CD14-positive monocyte (primary cell): ENCODE measurements around the gene TATDN2. TPM values are rescaled to one million over a fixed set of nuclear protein-coding genes. Genes with fewer than 3 reads are reported as not detected.
A peak's percentile ranks its signal among the peaks of the same experiment; 100 is the strongest.

Source experiments
- DNase-seq, 3 donors: peaks; one replicate each; pipeline ENCODE4 v3.0.0-alpha.2; 2011 to 2022
- H2AFZ ChIP-seq: 2 replicates; pipeline ENCODE4 v1.6.0; 2012; ENCODE audit warnings: mild to moderate bottlenecking, low read depth, low read length, inconsistent platforms; ENCODE audit not compliant: insufficient read depth, poor library complexity, severe bottlenecking
- H3K27ac ChIP-seq, 2 donors: 1 replicate in 1 of 2; 2 replicates in 1 of 2; pipeline ENCODE4 v1.5.1; 2012 to 2013; ENCODE audit warnings: low read length in 2 of 2, control low read depth in 1 of 2, inconsistent platforms in 1 of 2, low read depth in 1 of 2, mild to moderate bottlenecking in 1 of 2
- H3K27me3 ChIP-seq, 2 donors: one replicate each; pipeline versions ENCODE4 v1.6.0 to v1.6.1; 2011 to 2013; ENCODE audit warnings: low read length in 2 of 2; ENCODE audit not compliant: control insufficient read depth in 2 of 2, insufficient read depth in 2 of 2
- H3K36me3 ChIP-seq, 2 donors: replicated peaks in 1 of 2; 1 replicate in 1 of 2; 2 replicates in 1 of 2; pipeline versions ENCODE4 v1.5.1 to v1.6.1; 2012 to 2013; ENCODE audit warnings: low read length in 2 of 2, control low read depth in 1 of 2, inconsistent platforms in 1 of 2, mild to moderate bottlenecking in 1 of 2; ENCODE audit not compliant: insufficient read depth in 2 of 2, control insufficient read depth in 1 of 2
- H3K4me1 ChIP-seq, 2 donors: 1 replicate in 1 of 2; 2 replicates in 1 of 2; pipeline versions ENCODE4 v1.5.1 to v1.6.1; 2012 to 2013; ENCODE audit warnings: low read length in 2 of 2, control low read depth in 1 of 2, inconsistent platforms in 1 of 2, mild to moderate bottlenecking in 1 of 2, moderate library complexity in 1 of 2; ENCODE audit not compliant: insufficient read depth in 2 of 2, control insufficient read depth in 1 of 2
- H3K4me2 ChIP-seq: replicated peaks from 2 replicates; pipeline ENCODE3; 2012; ENCODE audit warnings: low read length, moderate library complexity, mild to moderate bottlenecking; ENCODE audit not compliant: poor library complexity, severe bottlenecking; ENCODE audit errors: extremely low read depth
- H3K4me3 ChIP-seq, 3 experiments: fragments of 200-600 bp in 1 of 3; sonication (generic) in 1 of 3; replicated peaks in 1 of 3; 1 replicate in 2 of 3; 2 replicates in 1 of 3; pipeline ENCODE4 v1.5.1; 2011 to 2013; ENCODE audit warnings: low read length in 3 of 3, mild to moderate bottlenecking in 3 of 3, control low read depth in 2 of 3, low read depth in 2 of 3, inconsistent platforms in 1 of 3, moderate library complexity in 1 of 3
- H3K79me2 ChIP-seq: 2 replicates; pipeline ENCODE4 v1.6.0; 2012; ENCODE audit warnings: mild to moderate bottlenecking, control low read depth, inconsistent platforms, low read length, moderate library complexity; ENCODE audit not compliant: insufficient read depth
- H3K9ac ChIP-seq: 2 replicates; pipeline ENCODE4 v1.6.0; 2017; ENCODE audit warnings: low read length, mild to moderate bottlenecking; ENCODE audit not compliant: insufficient read depth, poor library complexity, severe bottlenecking
- H3K9me3 ChIP-seq, 2 donors: replicated peaks in 1 of 2; 1 replicate in 1 of 2; 2 replicates in 1 of 2; pipeline versions ENCODE4 v1.5.1 to v1.6.1; 2012 to 2013; ENCODE audit warnings: low read length in 2 of 2, control low read depth in 1 of 2; ENCODE audit not compliant: control insufficient read depth in 1 of 2, insufficient read depth in 1 of 2
- H4K20me1 ChIP-seq: 2 replicates; pipeline ENCODE4 v1.6.0; 2012; ENCODE audit warnings: mild to moderate bottlenecking, low read length, control low read depth, moderate library complexity; ENCODE audit not compliant: insufficient read depth
- H3K27ac Mint-ChIP-seq, 7 donors: one replicate each; pipeline ENCODE4 v1.8.0; 2020; ENCODE audit warnings: mild to moderate bottlenecking in 7 of 7, mixed read lengths in 7 of 7, moderate library complexity in 6 of 7, inconsistent platforms in 2 of 7
- H3K27me3 Mint-ChIP-seq, 3 donors: one replicate each; pipeline ENCODE4 v1.8.0; 2021 to 2022; ENCODE audit warnings: low read depth in 3 of 3, mild to moderate bottlenecking in 3 of 3, mixed read lengths in 3 of 3, moderate library complexity in 3 of 3, inconsistent platforms in 1 of 3
- H3K36me3 Mint-ChIP-seq, 2 donors: one replicate each; pipeline ENCODE4 v1.8.0; 2020; ENCODE audit warnings: mixed read lengths in 2 of 2, inconsistent platforms in 1 of 2, mild to moderate bottlenecking in 1 of 2
- H3K4me1 Mint-ChIP-seq: one replicate; pipeline ENCODE4 v1.8.0; 2020; ENCODE audit warnings: mild to moderate bottlenecking, mixed read lengths
- H3K4me3 Mint-ChIP-seq, 2 donors: one replicate each; pipeline ENCODE4 v1.8.0; 2020; ENCODE audit warnings: mild to moderate bottlenecking in 2 of 2, mixed read lengths in 2 of 2, moderate library complexity in 1 of 2
- H3K9me3 Mint-ChIP-seq, 7 donors: one replicate each; pipeline ENCODE4 v1.8.0; 2020 to 2022; ENCODE audit warnings: mixed read lengths in 7 of 7, mild to moderate bottlenecking in 6 of 7, moderate library complexity in 6 of 7, inconsistent platforms in 2 of 7
- CTCF ChIP-seq: fragments of 200-600 bp; IDR thresholded peaks from one replicate; pipeline ENCODE4 v1.8.0; 2022; ENCODE audit warnings: antibody characterized with exemption, mild to moderate bottlenecking
- WGBS: methylation state at CpG from one replicate; pipeline ENCODE4 v1.1.5; 2013; ENCODE audit warnings: missing lambda C conversion rate; ENCODE audit not compliant: insufficient coverage; 5-methylcytosine and 5-hydroxymethylcytosine counted together
- intact Hi-C, 2 donors: fragments of 100-400 bp; cut with micrococcal nuclease; formaldehyde crosslinking; loops; one replicate each; pipeline versions ENCODE4 v1.15.0 to v1.15.1; 2023
- polyA plus RNA-seq, 3 donors: library from polyadenylated mRNA; depleted of rRNA in 1 of 3; unstranded in 2 of 3; stranded (reverse) in 1 of 3; fragments of 300-500 nt in 2 of 3; fragments of >200 nt in 1 of 3; fragmentation: Illumina TruSeq in 2 of 3; gene quantifications; 1 replicate in 2 of 3; 2 replicates in 1 of 3; pipeline ENCODE4 v1.2.3, GENCODE V29; 2012 to 2021

The TATDN2 gene
- polyA plus RNA-seq, 3 donors = 6.0 to 27.1 (median 6.0) TPM

- H3K4me1 Mint-ChIP-seq = peaks cover 8% of the 10 kb centered on the region
- peak overlapping the region in 1 of 2 donors; percentile 60 for H3K27ac ChIP-seq
- H3K4me3 Mint-ChIP-seq = no peak overlapping the region
- no peak overlapping the region for H2AFZ ChIP-seq
- peaks cover 18% of the 10 kb centered on the region for H3K79me2 ChIP-seq
- H3K27ac Mint-ChIP-seq = peak overlapping the region in 3 of 7 donors; percentile 12 to 66 (median 54)
- H3K27me3 Mint-ChIP-seq = no peaks in the 10 kb centered on the region
- no CpG with 5 or more reads among the region's 2 CpGs for WGBS
- H3K27me3 ChIP-seq = no peaks in the 10 kb centered on the region
- peaks cover 51 to 77% of the 10 kb centered on the region in 2 donors for H3K36me3 Mint-ChIP-seq
- H3K4me2 ChIP-seq = no peak overlapping the region
- peaks cover 5 to 7% of the 10 kb centered on the region in 2 donors for H3K4me1 ChIP-seq
- H3K36me3 ChIP-seq = peaks cover 48 to 67% of the 10 kb centered on the region in 2 donors
- DNase-seq = no peak
- no peak for TF ChIP-seq CTCF
- peaks cover 6% of the 10 kb centered on the region for H4K20me1 ChIP-seq
- H3K9me3 Mint-ChIP-seq = no peaks in the 10 kb centered on the region
- no peak overlapping the region for H3K4me3 ChIP-seq
- H3K9me3 ChIP-seq = no peaks in the 10 kb centered on the region
- intact Hi-C loops = no loop called here
- no peak overlapping the region for H3K9ac ChIP-seq
These were observed 50.9 kb downstream of the TATDN2 start for GRCh38 chr3:10299175-10299574.

- 48% methylated on average over 6 of the region's 6 CpGs for WGBS
- Histone ChIP-seq H4K20me1 (peaks cover 6% of the 10 kb centered on the region), H3K9ac (no peak overlapping the region), H3K27me3 (no peaks in the 10 kb centered on the region), H3K9me3 (no peaks in the 10 kb centered on the region), H3K4me3 (no peak overlapping the region), H3K27ac (peak overlapping the region in 1 of 2 donors; percentile 60), H2AFZ (no peak overlapping the region), H3K79me2 (peaks cover 18% of the 10 kb centered on the region), H3K36me3 (peaks cover 53 to 72% of the 10 kb centered on the region in 2 donors), H3K4me1 (peaks cover 0 to 2% of the 10 kb centered on the region in 2 donors), H3K4me2 (no peak overlapping the region)
- DNase-seq = no peak
- Mint-ChIP-seq H3K4me1 (peaks cover 4% of the 10 kb centered on the region), H3K27ac (peak overlapping the region in 2 of 7 donors; percentile 42 to 66), H3K27me3 (no peaks in the 10 kb centered on the region), H3K4me3 (no peak overlapping the region), H3K36me3 (peaks cover 56 to 82% of the 10 kb centered on the region in 2 donors), H3K9me3 (no peaks in the 10 kb centered on the region)
- intact Hi-C loops = no loop called here
- no peak for TF ChIP-seq CTCF
These were observed 51.4 kb downstream of the TATDN2 start for GRCh38 chr3:10299679-10300078.
